H9 (cell line): ENCODE results near the gene SSTR1. TPM values are rescaled to one million over a fixed set of nuclear protein-coding genes. Genes with fewer than 3 reads are reported as not detected.

Experiments used
- DNase-seq: peaks from one replicate; pipeline ENCODE4 v3.0.0-alpha.2; 2017
- H2AFZ ChIP-seq: one replicate; pipeline ENCODE4 v1.6.1; 2013; ENCODE audit warnings: mild to moderate bottlenecking, low read length, control low read depth, moderate library complexity
- H2AK5ac ChIP-seq: 2 replicates; pipeline ENCODE4 v1.6.1; 2013; ENCODE audit warnings: low read length, control low read depth, mixed read lengths; ENCODE audit not compliant: insufficient read length
- H2BK120ac ChIP-seq: one replicate; pipeline ENCODE4 v1.6.1; 2013; ENCODE audit warnings: low read depth, mild to moderate bottlenecking, low read length, control low read depth, inconsistent platforms; ENCODE audit not compliant: poor library complexity, severe bottlenecking
- H2BK12ac ChIP-seq: 2 replicates; pipeline ENCODE4 v1.6.1; 2013; ENCODE audit warnings: low read length, control low read depth, mixed read lengths, low read depth; ENCODE audit not compliant: insufficient read length
- H2BK15ac ChIP-seq: 2 replicates; pipeline ENCODE4 v1.6.1; 2013; ENCODE audit warnings: low read depth, low read length, control low read depth
- H2BK20ac ChIP-seq: one replicate; pipeline ENCODE4 v1.6.1; 2013; ENCODE audit warnings: low read depth, mild to moderate bottlenecking, low read length, control low read depth, inconsistent platforms; ENCODE audit not compliant: poor library complexity, severe bottlenecking
- H2BK5ac ChIP-seq: 2 replicates; pipeline ENCODE4 v1.6.1; 2013; ENCODE audit warnings: low read length, control low read depth, mixed read lengths; ENCODE audit not compliant: insufficient read length
- H3K14ac ChIP-seq: 2 replicates; pipeline ENCODE4 v1.6.1; 2013; ENCODE audit warnings: low read length, control low read depth; ENCODE audit not compliant: insufficient read depth
- H3K18ac ChIP-seq: 2 replicates; pipeline ENCODE4 v1.6.1; 2013; ENCODE audit warnings: low read depth, mild to moderate bottlenecking, mixed read lengths, low read length, control low read depth; ENCODE audit not compliant: insufficient read length
- H3K23ac ChIP-seq: 2 replicates; pipeline ENCODE4 v1.6.1; 2013; ENCODE audit warnings: low read length, control low read depth, mixed read lengths, low read depth; ENCODE audit not compliant: insufficient read length
- H3K23me2 ChIP-seq: 2 replicates; pipeline ENCODE4 v1.6.1; 2013; ENCODE audit warnings: low read depth, mild to moderate bottlenecking, mixed read lengths, low read length, control low read depth; ENCODE audit not compliant: insufficient read length, poor library complexity, severe bottlenecking
- H3K27ac ChIP-seq: 2 replicates; pipeline ENCODE4 v1.5.1; 2013; ENCODE audit warnings: low read length, control low read depth, mixed read lengths, low read depth; ENCODE audit not compliant: insufficient read length
- H3K27me3 ChIP-seq: 2 replicates; pipeline ENCODE4 v1.6.1; 2013; ENCODE audit warnings: low read length, control low read depth, inconsistent platforms; ENCODE audit not compliant: insufficient read depth
- H3K4ac ChIP-seq: 2 replicates; pipeline ENCODE4 v1.6.1; 2013; ENCODE audit warnings: low read depth, mild to moderate bottlenecking, control low read depth, inconsistent platforms, low read length, moderate library complexity
- H3K4me1 ChIP-seq: 2 replicates; pipeline ENCODE4 v1.6.1; 2013; ENCODE audit warnings: low read length, control low read depth, inconsistent platforms; ENCODE audit not compliant: insufficient read depth
- H3K4me2 ChIP-seq: 2 replicates; pipeline ENCODE4 v1.6.1; 2013; ENCODE audit warnings: low read length, control low read depth, mixed read lengths; ENCODE audit not compliant: insufficient read length, insufficient read depth
- H3K56ac ChIP-seq: 2 replicates; pipeline ENCODE4 v1.6.1; 2013; ENCODE audit warnings: low read depth, mild to moderate bottlenecking, mixed read lengths, low read length, control low read depth; ENCODE audit not compliant: insufficient read length
- H3K79me1 ChIP-seq: 2 replicates; pipeline ENCODE4 v1.6.1; 2013; ENCODE audit warnings: low read depth, mild to moderate bottlenecking, moderate library complexity, low read length, control low read depth, inconsistent platforms; ENCODE audit not compliant: insufficient read depth, poor library complexity, severe bottlenecking
- H3K79me2 ChIP-seq: 2 replicates; pipeline ENCODE4 v1.6.1; 2013; ENCODE audit warnings: low read length, control low read depth, inconsistent platforms; ENCODE audit not compliant: insufficient read depth
- H3K9ac ChIP-seq: 2 replicates; pipeline ENCODE4 v1.6.1; 2013; ENCODE audit warnings: low read length, control low read depth, mixed read lengths; ENCODE audit not compliant: insufficient read length; ENCODE audit errors: extremely low read depth
- H3K9me3 ChIP-seq: one replicate; pipeline ENCODE4 v1.6.1; 2013; ENCODE audit warnings: low read depth, low read length, inconsistent platforms; ENCODE audit not compliant: control insufficient read depth
- H3T11ph ChIP-seq: one replicate; pipeline ENCODE4 v1.6.1; 2013; ENCODE audit warnings: mild to moderate bottlenecking, low read length, control low read depth, inconsistent platforms
- H4K20me1 ChIP-seq: one replicate; pipeline ENCODE4 v1.6.1; 2013; ENCODE audit not compliant: control insufficient read depth, insufficient read length, insufficient read depth
- H4K5ac ChIP-seq: 2 replicates; pipeline ENCODE4 v1.6.1; 2013; ENCODE audit warnings: low read depth, mild to moderate bottlenecking, mixed read lengths, low read length, control low read depth; ENCODE audit not compliant: insufficient read length
- H4K8ac ChIP-seq: replicated peaks from 2 replicates; pipeline ENCODE4 v1.6.1; 2013; ENCODE audit warnings: low read length, control low read depth, mixed read lengths, low read depth; ENCODE audit not compliant: insufficient read length
- H4K91ac ChIP-seq: 2 replicates; pipeline ENCODE4 v1.6.1; 2013; ENCODE audit warnings: low read depth, mild to moderate bottlenecking, moderate library complexity, mixed read lengths, low read length, control low read depth; ENCODE audit not compliant: insufficient read length
- H3K27ac Mint-ChIP-seq, 3 experiments: 2 replicates in 2 of 3; 3 replicates in 1 of 3; pipeline ENCODE4 v1.8.0; 2020 to 2021; ENCODE audit warnings: mixed read lengths in 3 of 3, mild to moderate bottlenecking in 1 of 3, moderate library complexity in 1 of 3
- H3K27me3 Mint-ChIP-seq: 2 replicates; pipeline ENCODE4 v1.8.0; 2021; ENCODE audit warnings: low read depth, mild to moderate bottlenecking, moderate library complexity, mixed read lengths
- H3K36me3 Mint-ChIP-seq, 3 experiments: 2 replicates in 2 of 3; 3 replicates in 1 of 3; pipeline ENCODE4 v1.8.0; 2020 to 2021; ENCODE audit warnings: low read depth in 3 of 3, mixed read lengths in 3 of 3; ENCODE audit not compliant: insufficient read depth in 1 of 3
- H3K4me1 Mint-ChIP-seq, 2 experiments: 2 replicates each; pipeline ENCODE4 v1.8.0; 2020; ENCODE audit warnings: mixed read lengths in 2 of 2
- H3K4me3 Mint-ChIP-seq, 2 experiments: 2 replicates in 1 of 2; 3 replicates in 1 of 2; pipeline ENCODE4 v1.8.0; 2020 to 2021; ENCODE audit warnings: mild to moderate bottlenecking in 2 of 2, mixed read lengths in 2 of 2, moderate library complexity in 1 of 2
- H3K9me3 Mint-ChIP-seq, 2 experiments: 2 replicates in 1 of 2; 3 replicates in 1 of 2; pipeline ENCODE4 v1.8.0; 2020; ENCODE audit warnings: mild to moderate bottlenecking in 2 of 2, mixed read lengths in 2 of 2, moderate library complexity in 1 of 2
- WGBS: extraction: QIAGEN DNeasy Blood & Tissue Kit; methylation state at CpG from one replicate; pipeline ENCODE4 v1.1.7; 2013; ENCODE audit warnings: missing lambda C conversion rate, low lambda C conversion rate, mixed read lengths; ENCODE audit not compliant: insufficient read length; ENCODE audit errors: extremely low coverage; 5-methylcytosine and 5-hydroxymethylcytosine counted together
- total RNA-seq: library from RNA; stranded (reverse); gene quantifications from 2 replicates; pipeline ENCODE4 v1.2.1, GENCODE V29; 2021
- TF ChIP-seq, protein P1 (sequence below): fragments of 200-600 bp; sonication (generic); conservative IDR thresholded peaks from 3 replicates; pipeline ENCODE4 v1.8.0; 2021; ENCODE audit warnings: antibody characterized with exemption, mild to moderate bottlenecking

SSTR1 gene
- total RNA-seq, 1 experiment from 2014 or later = 0.98 TPM

- no peaks in the 10 kb centered on the region for H3K9me3 ChIP-seq
- H3K23ac ChIP-seq = no peak overlapping the region
- Mint-ChIP-seq H3K4me3 (peak overlapping the region in 1 of 2 experiments; percentile 8; a peak in 1 of 5 replicates), H3K27me3 (no peaks in the 10 kb centered on the region), H3K36me3 (peaks cover 51 to 66% (median 65%) of the 10 kb centered on the region in 3 experiments), H3K27ac (peak overlapping the region; percentile 42 to 97 (median 50); a peak in 6 of 7 replicates), H3K9me3 (no peaks in the 10 kb centered on the region; a peak in 1 of 5 replicates), H3K4me1 (peaks cover 62 to 73% of the 10 kb centered on the region in 2 experiments)
- peak overlapping the region; percentile 40 for H3K4me2 ChIP-seq
- H2BK20ac ChIP-seq = no peak overlapping the region
- H2AK5ac ChIP-seq = no peak overlapping the region
- no peak overlapping the region for H4K5ac ChIP-seq
- H2BK12ac ChIP-seq = no peak overlapping the region
- no peaks in the 10 kb centered on the region for H3K27me3 ChIP-seq
- H2BK15ac ChIP-seq = no peak overlapping the region
- H3K27ac ChIP-seq = peak overlapping the region; percentile 43
- H3T11ph ChIP-seq = no peak overlapping the region
- H3K79me1 ChIP-seq = no peaks in the 10 kb centered on the region
- no peak overlapping the region for H2BK5ac ChIP-seq
- peaks cover 3% of the 10 kb centered on the region; the same call in 1 of the 2 replicates for H3K79me2 ChIP-seq
- no peak overlapping the region for H3K9ac ChIP-seq
- no CpG with 5 or more reads among the region's 9 CpGs for WGBS
- TF ChIP-seq, protein P1, sequence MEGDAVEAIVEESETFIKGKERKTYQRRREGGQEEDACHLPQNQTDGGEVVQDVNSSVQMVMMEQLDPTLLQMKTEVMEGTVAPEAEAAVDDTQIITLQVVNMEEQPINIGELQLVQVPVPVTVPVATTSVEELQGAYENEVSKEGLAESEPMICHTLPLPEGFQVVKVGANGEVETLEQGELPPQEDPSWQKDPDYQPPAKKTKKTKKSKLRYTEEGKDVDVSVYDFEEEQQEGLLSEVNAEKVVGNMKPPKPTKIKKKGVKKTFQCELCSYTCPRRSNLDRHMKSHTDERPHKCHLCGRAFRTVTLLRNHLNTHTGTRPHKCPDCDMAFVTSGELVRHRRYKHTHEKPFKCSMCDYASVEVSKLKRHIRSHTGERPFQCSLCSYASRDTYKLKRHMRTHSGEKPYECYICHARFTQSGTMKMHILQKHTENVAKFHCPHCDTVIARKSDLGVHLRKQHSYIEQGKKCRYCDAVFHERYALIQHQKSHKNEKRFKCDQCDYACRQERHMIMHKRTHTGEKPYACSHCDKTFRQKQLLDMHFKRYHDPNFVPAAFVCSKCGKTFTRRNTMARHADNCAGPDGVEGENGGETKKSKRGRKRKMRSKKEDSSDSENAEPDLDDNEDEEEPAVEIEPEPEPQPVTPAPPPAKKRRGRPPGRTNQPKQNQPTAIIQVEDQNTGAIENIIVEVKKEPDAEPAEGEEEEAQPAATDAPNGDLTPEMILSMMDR = no peak
- H2BK120ac ChIP-seq = no peak overlapping the region
- no peaks in the 10 kb centered on the region for H3K23me2 ChIP-seq
- no peak overlapping the region for H3K14ac ChIP-seq
- no peak overlapping the region for H3K18ac ChIP-seq
- no peak overlapping the region for H2AFZ ChIP-seq
- peak; percentile 59 for DNase-seq
- H3K4me1 ChIP-seq = no peaks in the 10 kb centered on the region; the same call in 1 of the 2 replicates
- H4K20me1 ChIP-seq = no peaks in the 10 kb centered on the region
- no peak overlapping the region for H4K8ac ChIP-seq
- no peak overlapping the region for H3K56ac ChIP-seq
- H4K91ac ChIP-seq = no peak overlapping the region
- H3K4ac ChIP-seq = no peak overlapping the region
Observed at GRCh38 chr14:38199076-38199475, 8.6 kb upstream of the SSTR1 start.
